ENCODE results near the gene LSM14B. TPM values are rescaled to one million over a fixed set of nuclear protein-coding genes. Genes with fewer than 3 reads are reported as not detected.

Gene LSM14B
- total and polyA plus RNA-seq, 8 donors, result 0.58 to 27.2 (median 15.3) TPM

- no peak overlapping the region for H3K4me3 ChIP-seq
- WGBS, 5 donors, result 93 to 98% (median 96%) methylated on average over 29 to 38 of the region's 38 CpGs
- H3K27ac ChIP-seq, result no peak overlapping the region
- H3K27me3 ChIP-seq, result no peaks in the 10 kb centered on the region
- peaks cover 59 to 97% (median 93%) of the 10 kb centered on the region in 4 donors for H3K36me3 ChIP-seq
- TF ChIP-seq POLR2A (IDR thresholded peaks at IDR 0.05) (no peak), CTCF (IDR thresholded peaks at IDR 0.05) (no peak), POLR2AphosphoS5 (IDR thresholded peaks at IDR 0.05) (no peak), EP300 (IDR thresholded peaks at IDR 0.05) (no peak)
- H3K9me3 ChIP-seq, result no peaks in the 10 kb centered on the region
- no peak for DNase-seq
- intact Hi-C loops (cut with DNase I; ENCODE audit: low total_unique reads), result no loop called here
- H3K4me1 ChIP-seq, result no peaks in the 10 kb centered on the region
These were observed 40.6 kb downstream of the LSM14B start for GRCh38 chr20:62162765-62163484.

DNA sequence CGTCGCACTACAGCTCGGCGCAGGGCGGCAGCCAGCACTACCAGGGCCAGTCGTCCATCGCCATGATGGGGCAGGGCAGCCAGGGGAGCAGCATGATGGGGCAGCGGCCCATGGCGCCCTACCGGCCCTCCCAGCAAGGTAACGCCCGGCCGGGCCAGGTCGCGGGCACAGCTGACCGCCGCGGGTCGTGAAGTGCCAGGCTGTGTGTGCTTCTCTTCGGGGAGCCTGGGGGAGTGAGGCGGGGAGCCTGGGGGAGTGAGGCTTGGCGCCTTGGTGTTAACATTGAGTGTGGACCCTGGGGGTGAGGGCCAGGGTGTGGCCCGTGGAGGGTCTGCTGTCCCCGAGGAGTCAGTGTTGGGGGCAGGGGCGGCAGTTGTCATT, 41.2 kb downstream of the LSM14B start:
- TF ChIP-seq POLR2AphosphoS5 (IDR thresholded peaks at IDR 0.05) (no peak), CTCF (IDR thresholded peaks at IDR 0.05) (no peak), POLR2A (IDR thresholded peaks at IDR 0.05) (no peak), EP300 (IDR thresholded peaks at IDR 0.05) (no peak)
- DNase-seq, result no peak
- H3K36me3 ChIP-seq, result peaks cover 59 to 99% (median 97%) of the 10 kb centered on the region in 4 donors
- H3K4me1 ChIP-seq, result no peaks in the 10 kb centered on the region
- no peaks in the 10 kb centered on the region for H3K27me3 ChIP-seq
- 93 to 97% (median 94%) methylated on average over 20 to 25 of the region's 25 CpGs for WGBS, 5 donors
- H3K27ac ChIP-seq, result no peak overlapping the region
- intact Hi-C loops (cut with DNase I; ENCODE audit: low total_unique reads), result no loop called here
- H3K4me3 ChIP-seq, result no peak overlapping the region
- H3K9me3 ChIP-seq, result no peaks in the 10 kb centered on the region

- Histone ChIP-seq H3K4me1 (no peaks in the 10 kb centered on the region), H3K9me3 (no peaks in the 10 kb centered on the region), H3K27ac (no peak overlapping the region), H3K36me3 (peaks cover 59 to 99% (median 97%) of the 10 kb centered on the region in 4 donors), H3K4me3 (no peak overlapping the region), H3K27me3 (no peaks in the 10 kb centered on the region)
- DNase-seq, result no peak
- WGBS, 5 donors, result 90 to 94% (median 91%) methylated on average over 29 of the region's 29 CpGs
- intact Hi-C loops (cut with DNase I; ENCODE audit: low total_unique reads), result no loop called here
- no peak for TF ChIP-seq EP300 (IDR thresholded peaks at IDR 0.05)
- no peak for TF ChIP-seq POLR2AphosphoS5 (IDR thresholded peaks at IDR 0.05)
- TF ChIP-seq POLR2A (IDR thresholded peaks at IDR 0.05), result no peak
- no peak for TF ChIP-seq CTCF (IDR thresholded peaks at IDR 0.05)
These were observed 41.9 kb downstream of the LSM14B start for GRCh38 chr20:62163986-62164762.

DNA sequence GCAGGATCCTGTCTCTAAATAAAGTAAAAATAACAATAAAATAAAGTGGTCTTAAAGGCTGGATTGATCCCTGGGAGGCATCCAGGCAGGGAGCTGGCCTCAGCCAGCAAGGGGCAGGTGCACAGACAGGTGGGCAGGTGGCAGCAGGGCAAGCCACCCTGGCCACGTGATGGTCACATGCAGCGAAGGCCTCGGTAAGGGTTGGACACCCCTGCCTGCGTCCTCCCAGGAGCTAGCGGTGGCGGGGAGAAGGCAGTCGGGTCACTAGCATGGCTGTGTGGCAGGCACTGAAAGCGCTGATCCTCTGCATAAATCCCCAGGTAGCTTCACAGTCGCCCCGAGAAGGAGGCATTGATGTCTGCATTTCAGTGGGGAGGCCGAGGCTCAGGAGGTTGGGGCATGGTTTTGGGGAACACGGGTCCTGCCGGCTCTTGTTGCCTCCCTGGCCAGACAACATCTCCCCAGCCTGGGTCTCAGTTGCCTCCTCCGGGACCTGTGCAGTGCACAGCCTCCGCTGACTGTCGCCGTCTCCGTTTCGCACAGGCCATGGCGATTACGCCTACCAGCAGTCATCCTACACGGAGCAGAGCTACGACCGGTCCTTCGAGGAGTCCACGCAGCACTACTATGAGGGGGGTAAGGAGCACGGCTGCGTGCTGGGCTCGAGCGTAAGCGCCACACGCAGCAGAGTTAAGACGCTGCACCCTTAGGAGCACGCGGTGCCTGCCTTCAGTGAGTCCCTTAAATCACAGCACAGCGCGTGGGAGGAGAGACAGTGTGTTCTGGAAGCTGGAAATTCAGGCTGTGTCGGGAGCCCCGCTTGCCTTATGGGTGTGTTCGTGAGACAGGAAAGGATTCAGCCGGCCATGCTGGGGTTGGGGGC, 42.8 kb downstream of the LSM14B start:
- no peak for DNase-seq

More for the DNA sequence above, 42.8 kb downstream of the LSM14B start:
- Histone ChIP-seq H3K36me3 (peaks cover 59 to 100% (median 98%) of the 10 kb centered on the region in 4 donors), H3K9me3 (no peaks in the 10 kb centered on the region), H3K27ac (no peak overlapping the region), H3K4me3 (no peak overlapping the region), H3K27me3 (no peaks in the 10 kb centered on the region), H3K4me1 (no peaks in the 10 kb centered on the region)
- intact Hi-C loops (cut with DNase I; ENCODE audit: low total_unique reads), result no loop called here
- WGBS, 5 donors, result 93 to 98% (median 97%) methylated on average over 41 of the region's 41 CpGs
- TF ChIP-seq POLR2A (IDR thresholded peaks at IDR 0.05), result no peak
- no peak for TF ChIP-seq POLR2AphosphoS5 (IDR thresholded peaks at IDR 0.05)
- no peak for TF ChIP-seq EP300 (IDR thresholded peaks at IDR 0.05)
- TF ChIP-seq CTCF (IDR thresholded peaks at IDR 0.05), result no peak
